Measurements from ENCODE around the gene PRKCE.
A peak's percentile ranks its signal among the peaks of the same experiment; 100 is the strongest.
"Not testable (repeated sequence)": the region's sequence is repeated elsewhere in the genome, so short reads cannot be mapped to it uniquely, and the experiment has no call there.

PRKCE gene

DNA sequence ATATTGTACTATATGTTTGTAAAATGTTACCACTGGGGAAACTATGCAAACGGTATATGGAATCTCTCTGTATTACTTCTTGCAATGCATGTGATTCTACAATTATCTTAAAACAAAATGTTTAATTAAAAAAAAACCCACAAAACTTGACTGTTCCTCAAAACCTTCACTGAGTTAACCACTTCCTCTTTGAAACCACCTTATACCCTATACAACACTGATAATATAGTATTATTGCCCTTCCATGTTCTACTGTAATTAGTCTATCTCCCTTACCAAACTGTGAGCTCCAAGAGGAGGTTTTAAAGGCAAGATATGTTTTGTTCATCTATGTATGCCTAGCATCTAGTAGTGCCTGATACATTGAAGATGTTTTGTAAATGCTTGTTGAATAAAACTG is 572.0 kb downstream of the PRKCE start:
- in situ Hi-C loops (cut with HindIII; ENCODE audit: low pct_ligation_motif_present, low pct_unique_long_range_greater_than_20kb, low sequenced_read_pairs); DNase-seq: not testable (repeated sequence)

DNA sequence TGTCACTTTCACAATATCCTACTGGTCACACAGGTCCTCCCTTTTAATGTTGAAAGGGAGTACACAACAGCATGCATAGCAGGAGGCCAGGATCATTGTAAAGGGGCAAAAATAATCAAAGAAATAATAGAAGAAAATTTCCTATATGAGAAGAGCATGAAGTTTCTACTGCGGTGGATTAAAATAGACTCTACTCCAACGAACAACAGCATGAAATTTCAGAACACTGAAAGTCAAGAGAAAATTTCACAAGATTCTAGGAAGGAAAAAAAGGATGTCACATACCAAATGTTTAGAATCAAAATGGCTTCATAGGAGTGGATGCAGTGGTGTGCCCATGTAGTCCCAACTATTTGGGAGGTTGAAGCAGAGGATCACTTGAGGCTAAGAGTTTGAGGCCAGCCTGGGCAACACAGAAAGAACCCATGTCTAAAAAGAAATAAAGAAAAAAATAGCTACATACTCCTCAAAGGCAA is 573.7 kb downstream of the PRKCE start:
- in situ Hi-C loops (cut with HindIII; ENCODE audit: low pct_ligation_motif_present, low pct_unique_long_range_greater_than_20kb, low sequenced_read_pairs) = no loop called here

DNA sequence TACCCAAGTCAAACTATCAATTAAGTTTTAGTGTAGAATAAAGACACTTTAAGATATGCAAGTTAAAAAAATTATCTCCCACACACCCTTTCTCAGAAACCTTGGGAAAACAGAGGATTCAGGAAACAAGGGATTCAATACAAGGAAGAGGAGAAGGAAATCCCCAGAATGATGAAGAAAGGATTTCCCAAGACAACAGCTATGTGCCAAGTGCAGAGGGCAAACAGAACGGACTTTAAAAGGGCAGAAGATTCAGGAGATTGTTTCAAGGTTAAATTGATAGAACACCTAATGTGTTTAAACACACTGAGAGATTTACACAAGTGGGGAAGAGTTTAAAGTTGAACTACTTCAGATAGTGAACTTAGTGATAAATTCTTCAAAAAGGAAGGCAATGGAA is 574.3 kb downstream of the PRKCE start:
- DNase-seq = no peak
- in situ Hi-C loops (cut with HindIII; ENCODE audit: low pct_ligation_motif_present, low pct_unique_long_range_greater_than_20kb, low sequenced_read_pairs) = no loop called here

More for the DNA sequence above, 573.7 kb downstream of the PRKCE start:
- DNase-seq = no peak

DNA sequence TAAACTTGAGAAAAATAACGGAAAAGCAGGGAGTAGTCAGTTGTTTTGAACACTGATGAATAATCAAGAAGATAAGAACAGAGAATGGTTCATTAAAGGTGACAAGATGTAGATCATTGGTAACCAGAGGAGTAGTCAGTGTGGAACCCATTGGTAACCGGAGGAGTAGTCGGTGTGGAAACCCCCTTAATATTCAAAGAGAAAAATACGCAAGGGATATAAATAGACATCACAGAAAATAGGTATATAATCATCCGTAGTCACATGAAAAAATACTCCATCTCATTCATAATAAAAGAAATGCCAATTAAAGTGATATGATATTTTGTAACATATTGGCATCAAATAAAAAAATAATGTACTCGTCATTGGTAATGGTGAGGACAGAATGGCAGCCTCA is 575.1 kb downstream of the PRKCE start:
- no peak for DNase-seq
- in situ Hi-C loops (cut with HindIII; ENCODE audit: low pct_ligation_motif_present, low pct_unique_long_range_greater_than_20kb, low sequenced_read_pairs) = no loop called here

DNA sequence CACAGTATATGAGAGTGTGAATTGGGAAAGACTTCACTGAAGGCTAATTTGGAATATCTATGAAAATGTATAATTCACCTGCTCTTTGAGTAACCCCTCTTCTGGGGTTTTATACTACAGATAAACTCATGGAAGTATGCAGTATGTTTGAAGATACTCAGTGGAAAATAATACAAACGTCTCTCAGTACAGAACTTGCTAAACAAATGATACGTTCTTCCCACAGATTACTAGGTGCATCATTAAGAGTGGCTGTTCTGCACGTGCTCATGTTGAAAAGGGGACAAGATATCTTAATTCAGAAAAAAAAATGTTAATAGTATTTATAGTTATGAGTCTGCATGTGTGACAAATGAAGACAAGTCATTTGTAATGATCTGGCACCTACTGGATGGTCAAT is 575.5 kb downstream of the PRKCE start:
- DNase-seq = no peak
- in situ Hi-C loops (cut with HindIII; ENCODE audit: low pct_ligation_motif_present, low pct_unique_long_range_greater_than_20kb, low sequenced_read_pairs) = no loop called here

DNA sequence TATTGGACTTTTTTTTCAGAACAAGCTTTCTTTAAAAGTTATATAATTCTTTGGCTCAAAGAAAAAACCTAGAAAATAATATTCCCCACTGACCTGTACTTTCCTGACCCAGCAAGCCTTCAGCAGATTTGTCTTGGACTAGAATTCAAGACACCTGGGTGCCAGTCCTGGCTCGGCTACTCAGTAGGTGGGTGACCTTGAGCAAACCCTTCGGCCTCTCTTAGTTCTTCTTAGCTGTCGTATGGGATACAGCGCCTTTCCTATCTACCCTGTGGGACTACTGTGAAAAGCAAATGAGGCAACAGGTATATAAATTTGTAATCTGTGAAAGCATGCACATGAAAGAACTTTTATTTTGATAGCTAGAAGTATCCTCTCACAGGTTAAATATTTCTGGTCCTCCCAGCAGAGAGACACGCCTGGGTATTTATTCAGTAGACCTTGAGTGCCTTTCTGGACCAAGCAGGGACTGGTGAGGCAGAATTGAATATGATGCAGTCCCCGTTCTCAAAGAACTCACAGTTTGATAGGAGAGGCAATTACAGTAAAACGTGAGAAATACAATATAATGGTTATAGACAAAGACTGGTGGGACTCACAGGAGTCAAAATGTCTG is 576.3 kb downstream of the PRKCE start:
- in situ Hi-C loops (cut with HindIII; ENCODE audit: low pct_ligation_motif_present, low pct_unique_long_range_greater_than_20kb, low sequenced_read_pairs) = no loop called here
- DNase-seq = no peak

DNA sequence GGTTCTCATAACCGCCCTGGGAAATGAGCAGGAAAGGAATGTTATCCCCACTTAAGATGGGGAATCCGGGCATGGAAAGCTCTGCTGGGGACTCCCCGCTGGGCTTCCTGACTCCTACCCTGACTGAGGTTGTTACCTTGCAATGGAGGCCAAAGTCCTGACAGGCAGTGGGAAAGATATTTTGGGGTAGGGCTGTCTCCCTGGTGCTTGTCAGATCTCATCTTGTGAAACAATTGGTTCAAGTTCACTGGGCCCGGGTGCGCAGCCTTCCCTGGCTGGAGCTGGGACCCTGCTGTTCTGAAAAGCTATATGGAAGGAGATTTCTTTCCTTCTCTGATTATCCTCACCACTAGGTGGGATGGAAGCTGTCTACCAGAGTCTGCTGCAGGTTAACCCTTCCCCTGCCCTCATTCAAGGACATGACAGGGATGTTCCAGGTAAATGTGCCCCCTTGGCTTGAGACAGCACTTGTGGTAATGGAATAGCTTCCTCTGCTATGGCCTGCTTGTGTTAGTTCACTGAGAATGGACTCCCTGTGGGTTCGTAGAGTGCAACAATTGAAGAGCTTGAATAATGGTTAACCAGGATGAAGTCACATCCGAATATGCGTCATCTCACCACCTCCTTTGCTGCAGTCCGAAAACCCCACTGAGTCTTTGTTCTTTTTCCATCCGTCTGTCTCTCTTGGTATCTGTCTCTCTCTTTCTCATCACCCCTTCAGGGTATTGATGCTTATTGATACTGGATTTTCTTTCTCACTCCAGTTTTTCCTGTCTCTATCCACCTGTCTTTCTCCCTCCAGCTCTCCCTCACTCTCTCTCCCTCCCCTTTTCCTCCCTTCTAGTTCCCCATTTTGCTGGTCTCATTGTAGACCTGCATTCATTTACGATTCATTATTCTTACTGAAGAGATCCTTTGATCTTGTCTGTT is 577.9 kb downstream of the PRKCE start:
- DNase-seq = peak; percentile 94
- in situ Hi-C loops (cut with HindIII; ENCODE audit: low pct_ligation_motif_present, low pct_unique_long_range_greater_than_20kb, low sequenced_read_pairs) = no loop called here

DNA sequence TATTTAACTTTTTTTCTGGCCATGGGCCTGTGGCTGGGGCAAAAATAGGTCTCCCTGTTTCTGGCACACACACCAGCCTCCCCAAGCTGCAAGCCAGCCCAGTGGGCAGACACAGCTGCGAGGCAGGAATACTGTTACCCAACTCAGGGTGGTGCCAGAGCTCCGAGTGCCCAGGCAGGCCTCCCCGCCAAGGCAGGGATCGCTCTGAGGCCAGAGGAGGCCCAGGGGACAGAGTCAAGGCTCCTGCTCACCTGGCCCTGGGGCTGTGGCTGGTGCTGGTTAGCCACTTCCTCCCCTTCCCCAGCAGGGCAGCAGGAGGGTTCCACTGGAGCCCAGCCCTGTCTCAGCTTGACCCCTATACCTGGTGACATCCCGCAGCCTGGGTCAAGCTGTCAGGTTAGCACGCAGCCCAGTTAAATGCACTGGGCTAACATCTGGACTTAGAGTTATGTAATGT is 578.7 kb downstream of the PRKCE start:
- in situ Hi-C loops (cut with HindIII; ENCODE audit: low pct_ligation_motif_present, low pct_unique_long_range_greater_than_20kb, low sequenced_read_pairs) = no loop called here
- peak; percentile 85 for DNase-seq

DNA sequence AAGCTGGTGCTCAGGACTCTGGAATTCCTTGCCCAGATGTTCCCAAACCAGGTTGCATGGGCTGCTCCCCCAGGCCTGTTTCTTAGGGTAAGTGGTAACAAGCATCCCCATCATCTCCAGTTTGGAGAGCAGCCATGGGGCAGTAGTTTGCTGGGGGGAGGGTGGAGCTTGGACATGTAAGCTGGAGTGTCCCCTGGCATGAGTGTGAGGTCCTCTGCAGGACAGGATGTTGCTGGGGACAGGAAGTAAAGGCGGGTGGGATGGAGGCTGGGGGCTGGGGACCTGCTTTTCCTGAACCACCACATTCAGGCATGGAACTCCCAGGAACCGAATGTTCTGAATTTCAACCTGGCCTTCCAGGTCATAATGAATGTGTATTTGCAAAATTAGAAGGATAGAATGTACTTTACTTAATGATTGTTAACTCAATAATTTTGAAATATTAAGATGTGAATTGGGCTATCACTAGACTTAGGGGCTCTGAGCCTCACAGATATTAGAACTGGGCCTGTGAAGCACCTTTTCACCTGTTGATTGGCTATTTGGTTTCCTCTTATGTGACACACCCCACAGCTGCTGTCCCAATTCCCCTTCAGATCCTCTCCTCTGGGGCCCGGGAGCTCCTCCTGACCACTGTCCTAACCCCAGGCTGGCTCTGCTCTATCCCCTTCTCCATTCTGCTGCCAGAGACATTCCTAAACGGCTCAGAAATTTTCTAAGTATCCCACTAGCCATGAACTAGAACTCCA is 579.4 kb downstream of the PRKCE start:
- no peak for DNase-seq
- in situ Hi-C loops (cut with HindIII; ENCODE audit: low pct_ligation_motif_present, low pct_unique_long_range_greater_than_20kb, low sequenced_read_pairs) = no loop called here

DNA sequence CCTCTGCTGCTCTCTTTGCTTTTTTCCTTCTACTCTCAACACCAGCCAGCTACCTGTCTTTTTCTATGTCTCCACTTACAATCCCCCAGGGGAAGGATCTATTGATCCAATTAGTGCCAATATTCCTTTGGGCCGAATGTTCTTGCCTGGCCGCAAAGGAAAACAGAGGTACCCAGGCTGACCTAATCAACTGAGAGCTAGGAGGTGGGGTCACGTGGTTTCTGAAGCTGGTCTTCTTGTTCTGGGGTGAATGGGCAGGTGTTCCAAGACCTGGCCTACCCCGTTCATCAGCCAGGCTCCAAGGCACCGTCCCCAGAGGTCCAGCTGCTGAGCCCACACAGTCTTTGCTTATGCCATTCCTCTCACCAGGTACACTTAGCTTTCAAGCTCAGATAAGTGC is 580.2 kb downstream of the PRKCE start:
- DNase-seq = no peak
- in situ Hi-C loops (cut with HindIII; ENCODE audit: low pct_ligation_motif_present, low pct_unique_long_range_greater_than_20kb, low sequenced_read_pairs) = no loop called here

DNA sequence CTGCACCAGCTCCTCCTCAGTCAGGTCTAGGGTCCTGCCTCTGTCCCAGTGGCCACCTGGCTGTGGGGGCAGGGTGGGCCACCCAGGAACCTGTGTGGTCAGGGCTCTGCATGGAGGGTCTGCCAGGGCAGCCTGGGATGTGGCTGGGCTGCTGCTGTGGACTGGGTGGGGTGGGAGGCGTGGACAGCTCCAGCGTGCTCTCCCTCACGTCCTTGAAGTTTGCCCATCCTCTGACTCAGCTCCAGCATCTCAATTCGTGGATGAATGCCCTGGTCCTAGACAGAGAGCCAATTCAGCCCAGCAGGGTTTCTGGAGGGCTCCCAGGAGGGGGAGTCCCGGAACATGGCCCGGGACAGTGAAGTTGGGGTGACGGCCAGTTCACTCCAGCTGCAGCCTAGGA is 581.4 kb downstream of the PRKCE start:
- in situ Hi-C loops (cut with HindIII; ENCODE audit: low pct_ligation_motif_present, low pct_unique_long_range_greater_than_20kb, low sequenced_read_pairs) = no loop called here
- no peak for DNase-seq

DNA sequence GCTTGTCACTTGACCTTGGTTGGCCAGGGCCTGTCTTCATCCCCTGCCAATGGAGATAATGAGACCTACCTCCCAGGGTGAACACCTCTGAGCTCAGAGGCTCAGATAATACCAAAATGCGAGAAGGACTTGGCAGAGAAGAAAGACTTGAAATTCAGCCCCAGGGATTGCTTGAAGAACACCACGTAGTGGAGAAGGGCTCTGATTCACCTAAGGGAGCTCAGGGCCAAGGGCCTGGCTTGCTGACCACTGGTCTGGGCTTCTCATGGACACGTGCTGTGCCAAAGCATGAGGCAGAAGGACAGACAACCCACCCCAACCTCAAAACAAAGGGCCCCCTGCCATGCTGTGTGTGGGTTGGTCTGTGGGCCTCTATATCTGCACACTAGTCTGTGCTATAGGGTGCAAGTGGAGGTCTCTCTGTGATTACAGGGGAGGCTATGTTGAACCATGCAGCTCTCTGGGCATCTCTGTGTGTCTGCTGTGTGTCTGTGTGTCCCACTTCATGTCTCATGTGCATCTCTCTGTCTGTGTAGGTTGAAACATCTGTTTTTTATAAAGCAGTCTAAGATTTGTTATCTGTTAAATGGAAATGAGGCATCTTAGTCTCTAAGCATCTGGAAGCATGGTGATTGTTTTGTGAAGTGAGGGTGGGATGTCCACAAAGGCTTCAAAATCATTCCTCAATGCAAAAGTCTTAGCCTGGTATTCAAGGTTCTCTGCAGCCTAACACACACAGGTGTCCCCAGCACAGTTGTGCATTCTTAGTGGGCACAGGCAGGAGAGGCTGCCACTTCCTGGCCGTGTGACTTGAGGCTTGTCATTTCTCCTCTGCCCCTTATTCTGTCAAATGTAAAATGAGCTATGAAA is 584.8 kb downstream of the PRKCE start:
- in situ Hi-C loops (cut with HindIII; ENCODE audit: low pct_ligation_motif_present, low pct_unique_long_range_greater_than_20kb, low sequenced_read_pairs) = no loop called here
- DNase-seq = no peak

DNA sequence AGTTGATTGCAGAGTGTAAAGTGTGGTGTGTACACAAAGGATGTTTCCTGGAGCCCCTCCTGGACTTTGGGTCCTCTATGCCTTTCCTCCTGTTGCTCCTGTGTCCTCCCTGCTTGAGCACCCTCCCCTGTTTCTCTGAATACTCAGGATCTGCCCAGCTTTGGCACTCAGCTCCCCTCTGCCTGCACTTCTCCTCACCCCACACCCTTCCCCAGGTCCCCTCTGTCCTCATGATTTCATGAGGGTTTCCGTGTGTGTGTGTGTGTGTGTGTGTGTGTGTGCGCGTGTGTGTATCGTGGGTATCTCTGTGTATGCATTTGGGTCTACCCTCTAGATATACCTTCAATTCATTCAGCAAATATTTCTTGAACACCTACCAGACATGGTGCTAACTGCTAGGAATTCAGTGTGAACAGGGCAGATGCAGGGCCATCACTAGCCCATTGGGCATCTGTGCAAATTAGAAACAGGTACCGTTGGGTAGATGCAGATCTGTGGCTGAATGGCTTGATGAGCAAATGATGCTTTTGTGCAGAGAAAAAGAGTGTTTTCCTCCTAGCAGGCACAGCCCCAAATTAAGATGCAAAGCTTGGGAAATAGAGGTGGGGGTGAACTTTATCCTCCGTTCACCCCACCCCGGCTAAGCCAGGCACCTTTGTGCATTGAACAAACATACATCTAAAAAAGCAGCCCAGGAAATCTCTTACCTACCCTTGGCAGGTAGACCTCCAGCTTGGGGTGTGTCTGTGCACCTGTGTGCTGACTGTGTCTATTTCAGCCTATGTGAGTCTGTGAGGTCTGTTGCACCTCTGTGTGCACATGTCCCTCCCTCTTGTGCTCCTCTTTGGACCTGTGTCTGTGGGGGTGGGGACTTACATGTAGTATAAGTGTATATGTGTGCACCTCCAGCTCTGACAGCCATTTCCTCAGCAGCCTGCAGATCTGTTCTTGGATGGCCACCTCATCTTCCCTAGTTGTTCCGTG is 585.7 kb downstream of the PRKCE start:
- in situ Hi-C loops (cut with HindIII; ENCODE audit: low pct_ligation_motif_present, low pct_unique_long_range_greater_than_20kb, low sequenced_read_pairs) = no loop called here
- no peak for DNase-seq
